Thoracic aorta (tissue), 2 donors: ENCODE data around the gene ANAPC5. TPM values are rescaled to one million over a fixed set of nuclear protein-coding genes. Genes with fewer than 3 reads are reported as not detected.

Experiments
- ATAC-seq: fragments of 150-250 bp; one replicate; pipeline ENCODE4 v1.8.0; 2017; ENCODE audit warnings: low read depth; ENCODE audit not compliant: insufficient number of reproducible peaks, low FRiP score
- DNase-seq: peaks from one replicate; pipeline ENCODE4 v3.0.0-alpha.2; 2020; ENCODE audit warnings: low spot score
- H3K27ac ChIP-seq, 2 donors: fragments of 200-600 bp; sonication (generic); 1 replicate in 1 of 2; 2 replicates in 1 of 2; pipeline ENCODE4 v1.5.1; 2016; ENCODE audit warnings: mild to moderate bottlenecking in 2 of 2, moderate library complexity in 2 of 2
- H3K27me3 ChIP-seq: fragments of 200-600 bp; sonication (generic); replicated peaks from 2 replicates; pipeline ENCODE4 v1.6.0; 2016; ENCODE audit warnings: mild to moderate bottlenecking; ENCODE audit not compliant: insufficient read depth
- H3K36me3 ChIP-seq: fragments of 200-600 bp; sonication (generic); one replicate; pipeline ENCODE4 v1.5.1; 2016
- H3K4me1 ChIP-seq, 2 donors: fragments of 200-600 bp; sonication (generic); 1 replicate in 1 of 2; 2 replicates in 1 of 2; pipeline versions ENCODE4 v1.5.1 to v1.6.0; 2016; ENCODE audit warnings: low read depth in 2 of 2, mild to moderate bottlenecking in 1 of 2; ENCODE audit not compliant: control insufficient read depth in 1 of 2
- H3K4me3 ChIP-seq: fragments of 200-600 bp; sonication (generic); 2 replicates; pipeline ENCODE4 v1.5.1; 2016; ENCODE audit warnings: mild to moderate bottlenecking
- H3K9me3 ChIP-seq: fragments of 200-600 bp; sonication (generic); 2 replicates; pipeline ENCODE4 v1.5.1; 2016
- CTCF ChIP-seq: fragments of 200-600 bp; sonication (generic); IDR thresholded peaks from one replicate; pipeline ENCODE4 v1.5.1; 2019; ENCODE audit warnings: antibody characterized with exemption
- total RNA-seq, 2 donors: library from RNA; depleted of rRNA; stranded (reverse); fragments of >200 nt; gene quantifications; one replicate each; pipeline versions ENCODE4 v1.1.0 to v1.2.3, GENCODE V29; 2016

ANAPC5 gene
- total RNA-seq, 2 donors from 2014 or later, result 113 to 174 TPM

GRCh38 chr12:121264951-121265515, 87.2 kb downstream of the ANAPC5 start:
- Histone ChIP-seq H3K27me3 (no peaks in the 10 kb centered on the region), H3K27ac (no peak overlapping the region), H3K4me1 (no peaks in the 10 kb centered on the region), H3K4me3 (no peak overlapping the region), H3K36me3 (peaks cover 24% of the 10 kb centered on the region), H3K9me3 (no peaks in the 10 kb centered on the region)
- ATAC-seq (no peak), DNase-seq (no peak)
- no peak for TF ChIP-seq CTCF

- Histone ChIP-seq H3K27ac (no peak overlapping the region), H3K36me3 (peaks cover 26% of the 10 kb centered on the region), H3K27me3 (no peaks in the 10 kb centered on the region), H3K4me1 (no peaks in the 10 kb centered on the region), H3K9me3 (no peaks in the 10 kb centered on the region), H3K4me3 (no peak overlapping the region)
- no peak for DNase-seq
- no peak for TF ChIP-seq CTCF
- no peak for ATAC-seq
Measured at GRCh38 chr12:121264135-121264534, 88.1 kb downstream of the ANAPC5 start.

- DNase-seq, result no peak
- TF ChIP-seq CTCF, result no peak
- peaks cover 29% of the 10 kb centered on the region for H3K36me3 ChIP-seq
- H3K9me3 ChIP-seq, result no peaks in the 10 kb centered on the region
- H3K27ac ChIP-seq, result no peak overlapping the region
- ATAC-seq, result no peak
- no peaks in the 10 kb centered on the region for H3K4me1 ChIP-seq
- no peaks in the 10 kb centered on the region for H3K27me3 ChIP-seq
- H3K4me3 ChIP-seq, result no peak overlapping the region
Measured at GRCh38 chr12:121263206-121263935, 88.8 kb downstream of the ANAPC5 start.

- H3K9me3 ChIP-seq, result no peaks in the 10 kb centered on the region
- no peak for ATAC-seq
- peaks cover 28% of the 10 kb centered on the region for H3K36me3 ChIP-seq
- no peak overlapping the region for H3K27ac ChIP-seq
- TF ChIP-seq CTCF, result no peak
- no peak for DNase-seq
- no peak overlapping the region for H3K4me3 ChIP-seq
- no peaks in the 10 kb centered on the region for H3K4me1 ChIP-seq
- H3K27me3 ChIP-seq, result no peaks in the 10 kb centered on the region
Measured at GRCh38 chr12:121261398-121261797, 90.8 kb downstream of the ANAPC5 start.

GRCh38 chr12:121260091-121260490, 92.1 kb downstream of the ANAPC5 start:
- Histone ChIP-seq H3K27me3 (no peaks in the 10 kb centered on the region), H3K4me3 (no peak overlapping the region), H3K4me1 (no peaks in the 10 kb centered on the region), H3K36me3 (peaks cover 28% of the 10 kb centered on the region), H3K27ac (no peak overlapping the region), H3K9me3 (no peaks in the 10 kb centered on the region)
- ATAC-seq (no peak), DNase-seq (no peak)
- no peak for TF ChIP-seq CTCF
